Psoas muscle (tissue), 7 donors: Measurements from ENCODE around the gene ST3GAL2. TPM values are rescaled to one million over a fixed set of nuclear protein-coding genes. Genes with fewer than 3 reads are reported as not detected.

ENCODE experiments used
- polyA plus RNA-seq, 3 donors: library from polyadenylated mRNA; stranded (reverse); fragments of 200-250 nt; gene quantifications; one replicate each; pipeline ENCODE4 v1.2.3, GENCODE V29; 2013
- total RNA-seq, 4 donors: library from RNA; stranded (reverse); fragmentation: NEBNext Ultra II Directional in 2 of 4; extraction: Animal tissue kit (Norgen Biotek cat#: 25700) in 2 of 4; gene quantifications; one replicate each; pipeline versions ENCODE4 v1.2.1 to v1.2.4, GENCODE V29; 2021 to 2023
- donor health status: healthy with polysubstance abuse.
- donor health status: DM: no; HTN: no; CAD: no; lungs with moderate emphysema.
- donor health status: Bipolar disorder and iron deficiency.
- donor health status: healthy.
- donor health status: DM: no; HTN: no; CAD: no.
- donor health status: DM: no; HTN: no; CAD: no.
- donor health status: DM: yes; HTN: yes; CAD: no.

The ST3GAL2 gene
- total and polyA plus RNA-seq, 7 donors = 7.0 to 33.0 (median 19.8) TPM

Other genes starting within 250 kb of the ST3GAL2 start
- 10 to 100 TPM; 12.3 to 21.4 (median 19.2) TPM for gene EXOSC6, start 187.2 kb downstream of the ST3GAL2 start, total RNA-seq
- 10 to 100 TPM in 2 of 3 donors, 1 to 10 TPM in 1; 8.8 to 22.2 (median 16.9) TPM for gene EXOSC6, start 187.2 kb downstream of the ST3GAL2 start, polyA plus RNA-seq
- 10 to 100 TPM; 48.4 to 86.3 (median 77.7) TPM for gene AARS1, start 149.6 kb downstream of the ST3GAL2 start, total RNA-seq
- gene AARS1, start 149.6 kb downstream of the ST3GAL2 start, polyA plus RNA-seq = 10 to 100 TPM; 37.4 to 63.9 (median 58.0) TPM
- 10 to 100 TPM; 15.0 to 21.4 (median 17.4) TPM for gene DDX19B, start 139.9 kb downstream of the ST3GAL2 start, total RNA-seq
- 10 to 100 TPM; 15.0 to 16.8 (median 16.0) TPM for gene DDX19B, start 139.9 kb downstream of the ST3GAL2 start, polyA plus RNA-seq
- gene DDX19A, start 92.2 kb downstream of the ST3GAL2 start, total RNA-seq = 10 to 100 TPM; 42.1 to 78.6 (median 54.2) TPM
- gene DDX19A, start 92.2 kb downstream of the ST3GAL2 start, polyA plus RNA-seq = 10 to 100 TPM; 36.4 to 73.0 (median 50.1) TPM
- gene FCSK, start 15.5 kb upstream of the ST3GAL2 start, total RNA-seq = 10 to 100 TPM in 2 of 4 donors, 1 to 10 TPM in 2; 4.9 to 11.0 (median 9.3) TPM
- 1 to 10 TPM; 5.7 to 8.0 (median 6.0) TPM for gene FCSK, start 15.5 kb upstream of the ST3GAL2 start, polyA plus RNA-seq
- 10 to 100 TPM; 41.7 to 77.8 (median 64.9) TPM for gene COG4, start 84.5 kb upstream of the ST3GAL2 start, total RNA-seq
- 10 to 100 TPM; 29.1 to 80.3 (median 41.4) TPM for gene COG4, start 84.5 kb upstream of the ST3GAL2 start, polyA plus RNA-seq
- 100 to 1,000 TPM; 145 to 178 (median 157) TPM for gene SF3B3, start 84.7 kb upstream of the ST3GAL2 start, total RNA-seq
- 100 to 1,000 TPM in 1 of 3 donors, 10 to 100 TPM in 2; 50.0 to 117 (median 59.9) TPM for gene SF3B3, start 84.7 kb upstream of the ST3GAL2 start, polyA plus RNA-seq
- gene IL34, start 207.5 kb upstream of the ST3GAL2 start, total RNA-seq = 10 to 100 TPM in 2 of 4 donors, 1 to 10 TPM in 2; 6.5 to 18.5 (median 9.0) TPM
- 1 to 10 TPM in 2 of 3 donors, under 1 TPM in 1; 0.89 to 3.7 (median 2.2) TPM for gene IL34, start 207.5 kb upstream of the ST3GAL2 start, polyA plus RNA-seq
- 100 to 1,000 TPM; 104 to 166 (median 110) TPM for gene MTSS2, start 247.0 kb upstream of the ST3GAL2 start, total RNA-seq
- 100 to 1,000 TPM in 1 of 3 donors, 10 to 100 TPM in 2; 50.0 to 120 (median 94.3) TPM for gene MTSS2, start 247.0 kb upstream of the ST3GAL2 start, polyA plus RNA-seq